ENCODE results near the gene PRMT1.
A peak's percentile ranks its signal among the peaks of the same experiment; 100 is the strongest.
"Not testable (repeated sequence)": the region's sequence is repeated elsewhere in the genome, so short reads cannot be mapped to it uniquely, and the experiment has no call there.

The PRMT1 gene

GRCh38 chr19:49677231-49677900 lies at the start of gene PRMT1:
Gene PRMT1 (plus strand): TSS chr19:49677271. CDS start chr19:49677281, 10 bp downstream.
- DNase-seq = peak; percentile 32

GRCh38 chr19:49629659-49630058 lies 47.4 kb upstream of the PRMT1 start:
- DNase-seq = no peak

GRCh38 chr19:49631014-49631588 lies 46.0 kb upstream of the PRMT1 start:
- no peak for DNase-seq

GRCh38 chr19:49631610-49632192 lies 45.4 kb upstream of the PRMT1 start:
- DNase-seq = no peak

GRCh38 chr19:49632576-49632975 lies 44.5 kb upstream of the PRMT1 start:
- DNase-seq = no peak

- not testable (repeated sequence) for DNase-seq
These were observed 43.8 kb upstream of the PRMT1 start for GRCh38 chr19:49633273-49633672.

- no peak for DNase-seq
These were observed 41.4 kb upstream of the PRMT1 start for GRCh38 chr19:49635530-49636232.

GRCh38 chr19:49636233-49636932 lies 40.7 kb upstream of the PRMT1 start:
- no peak for DNase-seq

- DNase-seq = no peak
These were observed 39.0 kb upstream of the PRMT1 start for GRCh38 chr19:49637821-49638738.

- no peak for DNase-seq
These were observed 37.5 kb upstream of the PRMT1 start for GRCh38 chr19:49639401-49640112.

GRCh38 chr19:49640113-49640898 lies 36.8 kb upstream of the PRMT1 start, which contains the start of gene RRAS:
Gene RRAS (minus strand): TSS chr19:49640143. CDS start chr19:49640098, 45 bp downstream.
- peak; percentile 99 for DNase-seq

GRCh38 chr19:49641688-49642491 lies 35.2 kb upstream of the PRMT1 start, which contains the start of gene SCAF1:
Gene SCAF1 (plus strand): TSS chr19:49642209. CDS start chr19:49645027, 2,818 bp downstream.
- peak; percentile 99 for DNase-seq

- no peak for DNase-seq
These were observed 34.5 kb upstream of the PRMT1 start for GRCh38 chr19:49642492-49643035.

- DNase-seq = no peak
These were observed 33.6 kb upstream of the PRMT1 start for GRCh38 chr19:49643466-49643865.

GRCh38 chr19:49645592-49645991 lies 31.5 kb upstream of the PRMT1 start:
- DNase-seq = no peak

- no peak for DNase-seq
These were observed 31.1 kb upstream of the PRMT1 start for GRCh38 chr19:49645995-49646394.

- no peak for DNase-seq
These were observed 30.5 kb upstream of the PRMT1 start for GRCh38 chr19:49646586-49646985.

- no peak for DNase-seq
These were observed 25.8 kb upstream of the PRMT1 start for GRCh38 chr19:49651029-49651819.
